Endodermal cell (in vitro differentiated cells): ENCODE data around the gene SMIM33. TPM values are rescaled to one million over a fixed set of nuclear protein-coding genes. Genes with fewer than 3 reads are reported as not detected.
A peak's percentile ranks its signal among the peaks of the same experiment; 100 is the strongest.
"Not testable (repeated sequence)": the region's sequence is repeated elsewhere in the genome, so short reads cannot be mapped to it uniquely, and the experiment has no call there.

Experiments used
- DNase-seq: peaks from one replicate; pipeline ENCODE4 v3.0.0-alpha.2; 2017
- H3K27ac ChIP-seq: 2 replicates; pipeline ENCODE4 v1.5.1; 2013; ENCODE audit warnings: mild to moderate bottlenecking, low read depth, low read length, moderate library complexity
- H3K27me3 ChIP-seq: 2 replicates; pipeline ENCODE4 v1.6.1; 2013; ENCODE audit warnings: mild to moderate bottlenecking, low read length, moderate library complexity; ENCODE audit not compliant: insufficient read depth, control insufficient read depth, poor library complexity, severe bottlenecking
- H3K36me3 ChIP-seq: 2 replicates; pipeline ENCODE4 v1.7.0; 2013; ENCODE audit warnings: mild to moderate bottlenecking, low read length, moderate library complexity; ENCODE audit not compliant: control insufficient read depth, insufficient read depth
- H3K4me1 ChIP-seq: one replicate; pipeline ENCODE4 v1.7.0; 2013; ENCODE audit warnings: low read length; ENCODE audit not compliant: control insufficient read depth, insufficient read depth
- H3K4me3 ChIP-seq: 2 replicates; pipeline ENCODE4 v1.5.1; 2013; ENCODE audit warnings: mild to moderate bottlenecking, low read length, moderate library complexity
- H3K9ac ChIP-seq: 2 replicates; pipeline ENCODE4 v1.6.1; 2013; ENCODE audit warnings: mild to moderate bottlenecking, low read length, moderate library complexity; ENCODE audit not compliant: poor library complexity, severe bottlenecking; ENCODE audit errors: extremely low read depth
- H3K9me3 ChIP-seq: 2 replicates; pipeline ENCODE4 v1.6.1; 2013; ENCODE audit warnings: mild to moderate bottlenecking, low read length, moderate library complexity; ENCODE audit not compliant: control insufficient read depth
- H3K27ac Mint-ChIP-seq: 2 replicates; pipeline ENCODE4 v1.8.0; 2020; ENCODE audit warnings: mixed read lengths
- H3K27me3 Mint-ChIP-seq: 2 replicates; pipeline ENCODE4 v1.8.0; 2021; ENCODE audit warnings: mild to moderate bottlenecking, mixed read lengths; ENCODE audit not compliant: insufficient read depth
- H3K36me3 Mint-ChIP-seq: 2 replicates; pipeline ENCODE4 v1.8.0; 2020; ENCODE audit warnings: low read depth, mixed read lengths
- H3K4me1 Mint-ChIP-seq: 2 replicates; pipeline ENCODE4 v1.8.0; 2020; ENCODE audit warnings: mixed read lengths
- H3K4me3 Mint-ChIP-seq: 2 replicates; pipeline ENCODE4 v1.8.0; 2020; ENCODE audit warnings: mild to moderate bottlenecking, moderate library complexity, mixed read lengths
- H3K9me3 Mint-ChIP-seq: 2 replicates; pipeline ENCODE4 v1.8.0; 2020; ENCODE audit warnings: mild to moderate bottlenecking, mixed read lengths
- CTCF ChIP-seq: fragments of 200-600 bp; sonication (generic); conservative IDR thresholded peaks from 2 replicates; pipeline ENCODE4 v1.5.0; 2021; ENCODE audit warnings: antibody characterized with exemption, mild to moderate bottlenecking
- WGBS, 2 experiments: methylation state at CpG; one replicate each; pipeline versions ENCODE4 v1.1.5 to v1.1.7; 2013; ENCODE audit warnings: missing lambda C conversion rate in 2 of 2, mixed read lengths in 1 of 2; ENCODE audit not compliant: insufficient coverage in 1 of 2, insufficient read length in 1 of 2; 5-methylcytosine and 5-hydroxymethylcytosine counted together
- total RNA-seq, 2 donors: library from RNA; stranded (reverse); fragmentation: NEBNext Ultra II Directional in 1 of 2; extraction: Animal tissue kit (Norgen Biotek cat#: 25700) in 1 of 2; gene quantifications; 2 replicates in 1 of 2; 3 replicates in 1 of 2; pipeline ENCODE4 v1.2.1, GENCODE V29; 2021

The SMIM33 gene
- total RNA-seq, 2 donors from 2014 or later: not detected

GRCh38 chr5:139475865-139476617, 5.2 kb downstream of the SMIM33 start:
- no peaks in the 10 kb centered on the region for H3K9me3 ChIP-seq
- no peaks in the 10 kb centered on the region for H3K9me3 Mint-ChIP-seq
- no peak overlapping the region for H3K4me3 ChIP-seq
- WGBS, 2 experiments: 94 to 100% methylated on average over 5 to 10 of the region's 13 CpGs
- H3K36me3 ChIP-seq: no peaks in the 10 kb centered on the region
- no peak for DNase-seq
- peaks cover 24% of the 10 kb centered on the region for H3K4me1 Mint-ChIP-seq
- no peak overlapping the region for H3K27ac Mint-ChIP-seq
- H3K9ac ChIP-seq: no peak overlapping the region
- TF ChIP-seq CTCF: no peak
- H3K27me3 Mint-ChIP-seq: no peaks in the 10 kb centered on the region
- H3K27ac ChIP-seq: no peak overlapping the region
- no peaks in the 10 kb centered on the region for H3K27me3 ChIP-seq
- no peak overlapping the region for H3K4me3 Mint-ChIP-seq
- peaks cover 7% of the 10 kb centered on the region for H3K4me1 ChIP-seq
- no peaks in the 10 kb centered on the region for H3K36me3 Mint-ChIP-seq

- not testable (repeated sequence) for H3K27ac ChIP-seq, H3K9ac ChIP-seq, H3K4me3 ChIP-seq, H3K4me1 Mint-ChIP-seq, H3K27me3 Mint-ChIP-seq, H3K36me3 Mint-ChIP-seq, H3K27ac Mint-ChIP-seq, H3K4me3 Mint-ChIP-seq, H3K9me3 ChIP-seq, H3K9me3 Mint-ChIP-seq, H3K36me3 ChIP-seq, H3K4me1 ChIP-seq, H3K27me3 ChIP-seq
- DNase-seq: peak; percentile 58
- 74 to 78% methylated on average over 7 to 9 of the region's 9 CpGs for WGBS, 2 experiments
- peak; percentile 39 for TF ChIP-seq CTCF
Observed at GRCh38 chr5:139478657-139479423, 8.0 kb downstream of the SMIM33 start.

GRCh38 chr5:139479729-139480128, 8.9 kb downstream of the SMIM33 start:
- DNase-seq, H3K4me1 Mint-ChIP-seq, H3K4me3 ChIP-seq, H3K36me3 ChIP-seq, H3K9me3 Mint-ChIP-seq, H3K9ac ChIP-seq, H3K36me3 Mint-ChIP-seq, H3K4me3 Mint-ChIP-seq, H3K27ac ChIP-seq, H3K27ac Mint-ChIP-seq, H3K9me3 ChIP-seq, H3K27me3 Mint-ChIP-seq, H3K4me1 ChIP-seq, H3K27me3 ChIP-seq: not testable (repeated sequence)
- WGBS, 2 experiments: 60 to 84% methylated on average over 1 to 4 of the region's 4 CpGs
